ENCODE results near the gene RBM26.
"Not testable (repeated sequence)": the region's sequence is repeated elsewhere in the genome, so short reads cannot be mapped to it uniquely, and the experiment has no call there.

RBM26 gene

DNA sequence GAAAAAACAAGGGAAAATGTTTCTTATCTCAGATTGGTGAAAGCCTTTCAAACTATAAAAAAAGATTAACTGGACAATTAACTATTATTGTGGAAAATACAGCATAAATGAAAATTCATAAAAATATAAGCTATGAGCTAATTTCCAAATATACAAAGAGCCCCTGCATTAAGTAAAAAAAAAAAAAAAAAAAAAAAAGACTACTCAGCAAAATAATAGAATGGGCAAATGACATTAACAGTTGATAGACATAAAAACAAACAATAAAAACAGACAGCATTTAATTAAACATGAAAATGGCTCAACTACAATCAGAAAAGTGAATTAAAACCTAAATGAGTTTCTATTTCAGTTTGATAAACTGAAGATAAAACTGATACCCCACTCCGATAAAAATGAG is 77.5 kb downstream of the RBM26 start:
- no peak for DNase-seq

GRCh38 chr13:79320433-79320832 is 85.6 kb downstream of the RBM26 start:
- no peak for DNase-seq

DNA sequence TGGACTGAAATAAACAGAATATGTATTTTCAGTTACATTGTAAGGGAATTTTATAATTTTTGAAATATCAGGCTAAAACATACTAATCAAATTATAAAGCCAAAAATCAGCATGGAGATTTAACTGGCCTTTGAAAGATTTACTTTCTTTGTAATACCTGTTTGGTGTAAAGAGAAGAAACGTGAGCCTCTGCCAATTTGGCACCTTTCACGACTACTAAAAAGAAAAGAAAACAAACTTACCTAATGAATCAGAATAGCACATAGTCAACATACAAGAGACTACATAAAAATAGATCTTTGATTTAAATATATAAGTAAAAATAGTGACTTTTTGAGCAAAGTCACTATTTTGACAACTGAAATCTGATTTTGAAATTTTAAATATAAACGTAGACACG is 87.4 kb downstream of the RBM26 start:
- no peak for DNase-seq

- no peak for DNase-seq
Observed at GRCh38 chr13:79317856-79318255, 88.2 kb downstream of the RBM26 start.

- DNase-seq = no peak
Observed at GRCh38 chr13:79314652-79315051, 91.4 kb downstream of the RBM26 start.

GRCh38 chr13:79312340-79312855 is 93.7 kb downstream of the RBM26 start:
- no peak for DNase-seq

DNA sequence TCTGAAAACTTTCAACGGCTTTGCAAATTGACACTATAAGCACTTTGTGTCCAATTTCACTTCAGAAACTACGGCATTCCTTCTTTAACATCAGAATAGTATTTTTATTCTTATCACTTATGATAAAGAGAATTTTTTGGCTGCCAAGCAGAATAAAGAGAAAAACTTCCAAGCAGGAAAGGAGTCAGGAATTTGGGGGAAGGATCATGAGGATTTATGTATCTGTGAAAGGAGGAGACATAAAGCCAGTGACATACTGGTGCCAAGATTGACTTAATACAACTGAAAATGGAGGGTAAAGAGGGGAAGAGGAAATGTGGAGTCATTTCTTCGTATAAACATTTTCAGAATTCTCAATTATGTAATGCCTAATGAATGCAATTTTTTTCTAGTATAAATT is 94.7 kb downstream of the RBM26 start:
- no peak for DNase-seq

GRCh38 chr13:79309690-79310089 is 96.4 kb downstream of the RBM26 start:
- no peak for DNase-seq

- DNase-seq = no peak
Observed at GRCh38 chr13:79307866-79308298, 98.2 kb downstream of the RBM26 start.

GRCh38 chr13:79307433-79307861 is 98.6 kb downstream of the RBM26 start:
- no peak for DNase-seq

- no peak for DNase-seq
Observed at GRCh38 chr13:79306650-79307049, 99.4 kb downstream of the RBM26 start.

DNA sequence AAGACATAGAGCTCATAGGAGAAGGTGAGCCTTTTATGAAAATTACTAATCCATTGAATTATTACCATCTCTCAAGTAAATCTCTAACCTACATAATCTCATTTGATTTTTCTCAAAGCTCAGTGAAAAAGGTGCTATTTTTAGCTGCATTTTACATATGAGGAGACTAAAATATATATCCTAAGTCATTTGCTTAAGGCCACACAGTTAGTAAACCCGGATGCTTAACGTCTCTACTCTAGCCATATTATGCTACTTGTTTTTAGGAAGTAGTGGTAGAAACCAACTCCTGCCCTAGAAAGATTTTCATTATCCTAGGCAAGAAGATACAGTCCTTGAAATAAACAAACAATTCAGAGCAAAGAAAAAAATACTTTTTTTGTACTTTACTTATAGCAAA is 108.9 kb downstream of the RBM26 start:
- DNase-seq = no peak

- no peak for DNase-seq
Observed at GRCh38 chr13:79295906-79296706, 109.9 kb downstream of the RBM26 start.

DNA sequence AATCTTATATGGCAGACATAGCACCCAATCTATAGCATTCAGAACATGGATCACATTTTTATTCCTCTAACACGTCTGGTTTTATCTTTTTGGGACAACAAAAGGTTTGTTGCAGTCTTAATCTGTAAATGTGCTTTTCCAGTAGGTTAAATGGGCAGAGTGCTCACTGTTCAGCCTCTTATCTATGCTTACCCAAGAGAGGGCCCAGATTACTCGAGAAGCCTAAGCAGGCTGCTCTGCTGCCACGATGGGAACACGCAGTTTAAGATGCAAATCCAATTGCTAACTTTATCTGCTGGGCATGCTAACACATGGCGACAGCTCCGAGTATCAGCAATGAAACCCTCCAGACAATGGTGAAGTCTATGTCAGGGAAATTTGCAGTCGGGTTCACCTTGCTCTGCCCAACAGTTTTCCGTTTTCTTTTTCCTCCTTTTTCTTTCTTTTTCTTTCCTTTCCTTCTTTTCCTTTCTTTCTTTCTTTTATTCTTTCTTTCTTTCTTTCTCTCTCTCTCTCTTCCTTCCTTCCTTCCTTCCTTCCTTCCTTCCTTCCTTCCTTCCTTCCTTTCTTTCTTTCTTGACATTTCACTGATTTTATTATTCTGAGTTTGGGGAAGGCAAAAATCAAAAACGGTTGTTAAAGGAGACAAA is 115.3 kb downstream of the RBM26 start:
- DNase-seq = no peak

- DNase-seq = no peak
Observed at GRCh38 chr13:79289571-79289970, 116.5 kb downstream of the RBM26 start.

GRCh38 chr13:79287939-79288795 is 117.9 kb downstream of the RBM26 start:
- DNase-seq = peak; percentile 63

- no peak for DNase-seq
Observed at GRCh38 chr13:79285159-79285558, 120.9 kb downstream of the RBM26 start.

DNA sequence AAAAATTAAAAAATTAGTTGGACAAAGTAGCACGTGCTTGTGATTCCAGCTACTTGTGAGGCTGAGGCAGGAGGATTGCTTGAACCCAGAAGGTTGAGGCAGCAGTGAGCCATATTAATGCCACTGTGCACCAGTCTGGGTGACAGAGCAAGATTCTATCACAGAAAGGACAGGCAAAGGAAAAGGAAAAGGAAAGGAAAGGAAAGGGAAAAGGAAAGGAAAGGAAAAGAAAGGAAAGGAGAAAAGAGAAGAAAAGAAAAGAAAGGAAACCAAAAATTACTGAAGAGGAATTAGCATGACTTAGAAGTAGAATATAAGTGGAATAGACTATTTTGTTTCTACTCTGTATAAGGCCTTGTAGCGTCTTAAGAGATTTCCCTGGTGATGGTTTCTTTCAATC is 122.3 kb downstream of the RBM26 start:
- no peak for DNase-seq

GRCh38 chr13:79282976-79283375 is 123.1 kb downstream of the RBM26 start:
- no peak for DNase-seq

DNA sequence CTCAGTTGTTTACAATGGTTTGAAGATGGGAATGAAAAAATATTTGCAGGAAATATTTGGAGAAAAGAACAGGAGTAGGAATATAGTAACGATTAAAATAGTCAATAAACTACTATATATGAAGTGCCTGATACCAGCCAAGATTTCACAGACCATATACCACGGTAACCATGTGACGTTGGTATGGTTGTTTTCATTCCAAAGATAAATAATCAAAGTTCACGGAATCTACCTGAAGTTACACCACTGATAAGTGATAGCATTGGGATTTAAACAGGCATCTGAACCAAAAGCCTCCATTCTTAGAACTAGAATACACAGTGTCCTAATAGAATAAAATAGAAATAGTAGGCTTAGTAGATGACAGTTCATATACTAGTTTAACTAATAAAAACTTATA is 123.5 kb downstream of the RBM26 start:
- DNase-seq = no peak

GRCh38 chr13:79281339-79281747 is 124.7 kb downstream of the RBM26 start:
- DNase-seq = peak; percentile 50

DNA sequence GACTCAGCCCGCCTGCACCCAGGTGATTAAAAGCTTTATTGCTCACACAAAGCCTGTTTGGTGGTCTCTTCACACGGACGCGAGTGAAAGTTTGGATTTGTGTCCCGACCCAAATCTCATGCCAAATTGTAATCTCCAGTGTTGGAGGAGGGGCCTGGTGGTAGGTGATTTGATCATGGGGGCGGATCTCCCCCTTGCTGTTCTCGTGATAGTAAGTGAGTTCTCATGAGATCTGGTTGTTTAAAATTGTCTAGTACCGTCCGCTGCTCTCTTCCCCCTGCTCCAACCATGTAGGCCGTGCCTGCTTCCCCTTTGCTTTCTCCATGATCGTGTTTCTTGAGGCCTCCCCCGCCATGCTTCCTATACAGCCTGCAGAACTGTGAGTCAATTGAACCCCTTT is 126.3 kb downstream of the RBM26 start:
- not testable (repeated sequence) for DNase-seq

DNA sequence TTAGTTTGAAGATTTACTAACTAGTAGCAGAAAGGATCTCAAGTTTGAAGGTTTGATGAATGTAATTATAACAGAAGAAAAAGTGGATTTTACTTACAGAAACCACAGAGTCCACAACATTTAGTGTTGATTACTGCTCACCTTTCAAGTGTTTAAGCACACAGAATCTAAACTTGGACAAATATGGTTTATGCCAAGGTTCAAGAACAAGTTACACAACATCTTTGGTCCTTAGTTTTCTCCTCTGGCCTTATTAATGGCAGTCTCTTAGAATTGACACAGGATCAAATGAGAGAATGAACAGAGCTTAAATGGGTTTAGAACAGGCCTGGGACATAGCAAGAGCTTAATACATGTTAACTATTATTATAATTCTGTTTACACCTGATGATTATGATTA is 133.0 kb downstream of the RBM26 start:
- no peak for DNase-seq

All from NCI-H1436 (cell line).